HepG2 (cell line): ENCODE data around the gene DSCAML1. TPM values are rescaled to one million over a fixed set of nuclear protein-coding genes. Genes with fewer than 3 reads are reported as not detected.

Source experiments
- ATAC-seq: fragments of 200-7000 bp; cut with Tn5 transposase; 3 replicates; pipeline ENCODE4 v1.9.1; 2020; ENCODE audit warnings: mild to moderate bottlenecking, moderate library complexity
- BruUV-seq: library from RNA; stranded (reverse); fragments of 400-500 nt; replicated peaks from 2 replicates; lab custom pipeline; 2021; lab: Mats Ljungman, UMichigan
- CTCF ChIA-PET: fragments of 300-600 bp; formaldehyde crosslinking; extraction: SDS; loops from one replicate; lab custom pipeline; 2021; ENCODE audit warnings: low total read pairs, inconsistent platforms, low intra/inter-chr PET ratio; lab: Yijun Ruan, JAX
- POLR2A ChIA-PET: fragments of 350-600 bp; sonication (Branson Sonifier 250); formaldehyde crosslinking; loops from one replicate; lab custom pipeline; 2020; ENCODE audit warnings: antibody characterized with exemption, inconsistent platforms; lab: Yijun Ruan, JAX
- DNase-seq: peaks from one replicate; pipeline ENCODE4 v3.0.0-alpha.2; 2015; ENCODE audit warnings: low spot score
- FAIRE-seq: peaks from 3 replicates; lab custom pipeline; 2011; peaks lifted over from hg19 to GRCh38; lab: Jason Lieb, UNC
- H2AFZ ChIP-seq: one replicate; pipeline ENCODE4 v1.6.1; 2011; ENCODE audit warnings: low read length, inconsistent platforms
- H3K27ac ChIP-seq: fragments of 300-600 bp; 3 replicates; pipeline ENCODE4 v1.8.0; 2011; ENCODE audit warnings: mixed run types, mild to moderate bottlenecking, mixed read lengths, low read length, inconsistent platforms; ENCODE audit not compliant: insufficient read depth; ENCODE audit errors: extremely low read length
- H3K27me3 ChIP-seq, 2 experiments: fragments of 200-600 bp in 1 of 2; 2 replicates in 1 of 2; 3 replicates in 1 of 2; pipeline versions ENCODE4 v1.6.0 to v1.8.0; 2011; ENCODE audit warnings: low read length in 2 of 2, mild to moderate bottlenecking in 2 of 2, moderate library complexity in 2 of 2, inconsistent platforms in 1 of 2; ENCODE audit not compliant: insufficient read depth in 2 of 2, control insufficient read depth in 1 of 2
- H3K36me3 ChIP-seq, 2 experiments: fragments of 200-600 bp in 1 of 2; replicated peaks in 1 of 2; 2 replicates in 1 of 2; 3 replicates in 1 of 2; pipeline versions ENCODE4 v1.5.1 to v1.8.0; 2011; ENCODE audit warnings: low read length in 2 of 2, inconsistent platforms in 1 of 2; ENCODE audit not compliant: insufficient read depth in 2 of 2, control insufficient read depth in 1 of 2
- H3K4me1 ChIP-seq: 2 replicates; pipeline ENCODE4 v1.5.1; 2012; ENCODE audit warnings: low read length, inconsistent platforms; ENCODE audit not compliant: insufficient read depth
- H3K4me2 ChIP-seq: 2 replicates; pipeline ENCODE4 v1.6.0; 2011; ENCODE audit warnings: low read depth, low read length, inconsistent platforms
- H3K4me3 ChIP-seq, 3 experiments: fragments of 200-600 bp in 1 of 3; sonication (generic), shearing (Covaris generic) in 1 of 3; replicated peaks in 1 of 3; 2 replicates each; pipeline ENCODE4 v1.5.1; 2011 to 2016; ENCODE audit warnings: low read length in 3 of 3, inconsistent platforms in 2 of 3, low read depth in 2 of 3, mild to moderate bottlenecking in 2 of 3, control low read depth in 1 of 3, mixed read lengths in 1 of 3; ENCODE audit not compliant: insufficient read depth in 1 of 3
- H3K79me2 ChIP-seq: one replicate; pipeline ENCODE4 v1.6.1; 2011; ENCODE audit warnings: low read length, inconsistent platforms; ENCODE audit not compliant: insufficient read depth
- H3K9ac ChIP-seq: 2 replicates; pipeline ENCODE4 v1.6.0; 2011; ENCODE audit warnings: mild to moderate bottlenecking, low read depth, low read length, inconsistent platforms; ENCODE audit not compliant: insufficient read depth
- H3K9me3 ChIP-seq: 2 replicates; pipeline ENCODE4 v1.5.1; 2012; ENCODE audit warnings: mild to moderate bottlenecking, low read length
- H4K20me1 ChIP-seq: 2 replicates; pipeline ENCODE4 v1.6.0; 2011; ENCODE audit warnings: inconsistent platforms, mild to moderate bottlenecking, low read length, moderate library complexity; ENCODE audit not compliant: insufficient read depth
- MAZ ChIP-seq, 2 experiments: sonication (generic) in 1 of 2; formaldehyde crosslinking in 1 of 2; IDR thresholded peaks; 2 replicates each; pipeline versions ENCODE4 v1.5.0 to v1.6.1; 2012 to 2020; ENCODE audit warnings: low read depth in 2 of 2, mild to moderate bottlenecking in 2 of 2, borderline replicate concordance in 1 of 2, improper control_type of control experiment in 1 of 2, low read length in 1 of 2, missing genetic modification reagents in 1 of 2, moderate library complexity in 1 of 2
- TEAD2 ChIP-seq: sonication (generic); formaldehyde crosslinking; IDR thresholded peaks from 2 replicates; pipeline ENCODE4 v1.9.0; 2021; ENCODE audit warnings: missing genetic modification reagents
- YEATS4 ChIP-seq: sonication (generic); formaldehyde crosslinking; IDR thresholded peaks from 2 replicates; pipeline ENCODE4 v1.4.0; 2020; ENCODE audit warnings: missing genetic modification reagents, borderline replicate concordance
- ZBTB7B ChIP-seq: sonication (generic); formaldehyde crosslinking; IDR thresholded peaks from 2 replicates; pipeline ENCODE4 v1.4.0; 2020; ENCODE audit warnings: missing genetic modification reagents
- ZNF484 ChIP-seq: sonication (generic); formaldehyde crosslinking; IDR thresholded peaks from 2 replicates; pipeline ENCODE4 v1.5.1; 2020; ENCODE audit warnings: mild to moderate bottlenecking, low read depth, missing genetic modification reagents, borderline replicate concordance
- ZNF552 ChIP-seq: sonication (generic); formaldehyde crosslinking; IDR thresholded peaks from 2 replicates; pipeline ENCODE4 v1.9.0; 2022; ENCODE audit warnings: missing genetic modification reagents, mild to moderate bottlenecking, borderline replicate concordance
- WGBS: methylation state at CpG from one replicate; pipeline ENCODE4 v1.1.6; 2017; ENCODE audit warnings: low lambda C conversion rate; 5-methylcytosine and 5-hydroxymethylcytosine counted together
- in situ Hi-C: cut with HindIII; loops from 2 replicates; pipeline ENCODE4 v1.10.0; 2017; ENCODE audit warnings: low pct_unique_long_range_greater_than_20kb; ENCODE audit not compliant: extremely low pct_ligation_motif_present
- intact Hi-C: fragments of 100-400 bp; cut with micrococcal nuclease; formaldehyde crosslinking; loops from one replicate; pipeline ENCODE4 v1.10.0; 2022; ENCODE audit not compliant: unreplicated experiment
- polyA plus RNA-seq, 8 experiments: library from polyadenylated mRNA; depleted of rRNA in 3 of 8; stranded (reverse) in 7 of 8; unstranded in 1 of 8; fragments of >200 nt; fragmentation: Illumina TruSeq in 4 of 8; extraction: Trizol in 4 of 8; gene quantifications; 2 replicates each; pipeline versions ENCODE4 v1.2.1 to v1.2.3, GENCODE V29; 2011 to 2016; ENCODE audit warnings: low read depth in 4 of 8, missing spikeins in 1 of 8, mixed read lengths in 1 of 8; ENCODE audit not compliant: insufficient read depth in 1 of 8
- total RNA-seq, 5 experiments: library from RNA; depleted of rRNA; stranded (reverse); fragments of >200 nt; fragmentation: Illumina TruSeq; extraction: Trizol; gene quantifications; 2 replicates each; pipeline ENCODE4 v1.2.3, GENCODE V29; 2016; ENCODE audit warnings: low read depth in 1 of 5
- TF ChIP-seq, protein P1 (sequence below): sonication (generic); formaldehyde crosslinking; IDR thresholded peaks from 2 replicates; pipeline ENCODE4 v1.9.0; 2021; ENCODE audit warnings: missing genetic modification reagents, borderline replicate concordance

Gene DSCAML1
- total and polyA plus RNA-seq, 2 of the 13 experiments (the other 11 are each of a cell fraction or from before 2014, with no cell fraction given) = 0.29 to 0.40 TPM

DNA sequence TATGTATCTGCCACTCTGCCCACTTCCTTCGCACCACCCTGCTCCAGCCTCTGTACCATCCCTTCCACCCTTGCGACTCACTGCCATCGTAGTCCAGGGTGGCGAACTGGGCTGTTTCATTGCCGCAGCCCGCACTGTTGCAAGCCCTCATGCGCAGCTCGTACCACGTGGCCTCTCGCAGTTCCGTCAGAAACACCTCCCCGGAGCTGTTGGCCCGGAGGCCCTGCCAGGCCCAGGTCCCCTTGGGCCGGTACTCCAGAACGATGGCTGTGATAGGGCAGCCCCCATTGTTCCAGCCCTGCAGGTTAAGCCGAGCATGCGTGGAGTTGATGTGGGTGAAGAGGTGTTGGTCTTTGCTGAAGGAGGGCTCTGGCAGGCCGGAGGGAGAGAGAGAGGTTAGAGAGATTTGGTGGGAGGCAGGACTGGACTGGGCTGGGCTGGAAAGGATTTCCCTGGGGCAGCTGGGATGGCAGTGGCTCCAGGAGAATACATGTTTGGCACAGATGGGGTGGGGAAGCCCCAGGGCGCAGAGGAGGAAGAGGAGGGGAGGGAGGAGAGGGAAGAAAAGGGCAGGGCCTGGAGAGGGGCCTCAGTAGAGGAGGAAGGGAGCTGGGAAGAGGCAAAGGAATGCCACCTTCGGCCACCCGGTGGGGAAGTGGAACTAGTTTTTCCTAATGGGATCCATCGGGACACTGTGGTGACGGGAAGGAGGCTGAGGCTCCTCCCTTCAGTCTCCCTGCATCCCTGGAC is 359.8 kb downstream of the DSCAML1 start:
- H3K4me2 ChIP-seq = no peak overlapping the region
- ChIA-PET CTCF (no interaction called here), POLR2A (no interaction called here)
- intact Hi-C loops = no loop called here
- H3K4me1 ChIP-seq = no peaks in the 10 kb centered on the region
- no peak overlapping the region for H3K9ac ChIP-seq
- no peak for DNase-seq
- TF ChIP-seq, protein P1, sequence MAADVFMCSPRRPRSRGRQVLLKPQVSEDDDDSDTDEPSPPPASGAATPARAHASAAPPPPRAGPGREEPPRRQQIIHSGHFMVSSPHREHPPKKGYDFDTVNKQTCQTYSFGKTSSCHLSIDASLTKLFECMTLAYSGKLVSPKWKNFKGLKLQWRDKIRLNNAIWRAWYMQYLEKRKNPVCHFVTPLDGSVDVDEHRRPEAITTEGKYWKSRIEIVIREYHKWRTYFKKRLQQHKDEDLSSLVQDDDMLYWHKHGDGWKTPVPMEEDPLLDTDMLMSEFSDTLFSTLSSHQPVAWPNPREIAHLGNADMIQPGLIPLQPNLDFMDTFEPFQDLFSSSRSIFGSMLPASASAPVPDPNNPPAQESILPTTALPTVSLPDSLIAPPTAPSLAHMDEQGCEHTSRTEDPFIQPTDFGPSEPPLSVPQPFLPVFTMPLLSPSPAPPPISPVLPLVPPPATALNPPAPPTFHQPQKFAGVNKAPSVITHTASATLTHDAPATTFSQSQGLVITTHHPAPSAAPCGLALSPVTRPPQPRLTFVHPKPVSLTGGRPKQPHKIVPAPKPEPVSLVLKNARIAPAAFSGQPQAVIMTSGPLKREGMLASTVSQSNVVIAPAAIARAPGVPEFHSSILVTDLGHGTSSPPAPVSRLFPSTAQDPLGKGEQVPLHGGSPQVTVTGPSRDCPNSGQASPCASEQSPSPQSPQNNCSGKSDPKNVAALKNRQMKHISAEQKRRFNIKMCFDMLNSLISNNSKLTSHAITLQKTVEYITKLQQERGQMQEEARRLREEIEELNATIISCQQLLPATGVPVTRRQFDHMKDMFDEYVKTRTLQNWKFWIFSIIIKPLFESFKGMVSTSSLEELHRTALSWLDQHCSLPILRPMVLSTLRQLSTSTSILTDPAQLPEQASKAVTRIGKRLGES (CRISPR knock-in tag) = no peak
- H3K9me3 ChIP-seq = no peaks in the 10 kb centered on the region
- no peak overlapping the region for H3K27ac ChIP-seq
- H3K36me3 ChIP-seq = no peaks in the 10 kb centered on the region
- no peak for ATAC-seq
- no peaks in the 10 kb centered on the region for H3K79me2 ChIP-seq
- BruUV-seq = no TSS peak
- peaks cover 0 to 11% of the 10 kb centered on the region in 2 experiments; a peak in 3 of 5 replicates for H3K27me3 ChIP-seq
- H4K20me1 ChIP-seq = 0 out of 2 replicates have a peak, but pooled peaks cover 3% of the 10 kb centered on the region
- no peak overlapping the region for H3K4me3 ChIP-seq
- in situ Hi-C loops = loop anchor here (25.0 kb wide), 1 partner anchor 500 kb away; the partner anchor contains the start of gene TMPRSS13
- H2AFZ ChIP-seq = no peak overlapping the region
- no peak for FAIRE-seq
- 61% methylated on average over 19 of the region's 23 CpGs for WGBS

DNA sequence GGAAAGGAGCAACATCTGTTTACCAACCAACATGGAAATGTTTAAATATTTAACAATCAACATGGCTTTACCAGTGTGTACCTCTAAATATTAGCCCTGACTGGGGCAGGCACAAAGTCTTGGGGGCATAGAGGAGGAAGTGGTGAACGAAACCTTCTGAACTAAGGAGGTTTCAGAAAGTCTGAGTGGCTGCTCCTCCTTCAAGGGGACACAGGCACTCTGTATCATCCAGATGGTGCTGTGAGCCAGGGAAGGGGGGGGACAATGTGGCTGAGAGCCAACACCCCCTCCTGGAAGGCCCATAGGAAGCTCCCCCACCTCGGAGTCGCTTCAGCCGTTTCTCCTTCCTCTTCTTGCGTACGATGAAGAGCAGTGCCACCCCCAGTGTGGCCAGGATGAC is 361.7 kb downstream of the DSCAML1 start:
- ChIA-PET CTCF (no interaction called here), POLR2A (no interaction called here)
- no peaks in the 10 kb centered on the region for H3K79me2 ChIP-seq
- no peak overlapping the region for H2AFZ ChIP-seq
- 11% methylated on average over 1 of the region's 6 CpGs for WGBS
- in situ Hi-C loops = loop anchor here (25.0 kb wide), 1 partner anchor 502 kb away; the partner anchor contains the start of gene TMPRSS13
- H3K4me3 ChIP-seq = no peak overlapping the region
- H3K27me3 ChIP-seq = peaks cover 0 to 9% of the 10 kb centered on the region in 2 experiments; a peak in 3 of 5 replicates
- TF ChIP-seq ZNF552 (no peak), TEAD2 (CRISPR knock-in tag) (no peak), YEATS4 (CRISPR knock-in tag) (no peak), ZBTB7B (CRISPR knock-in tag) (no peak), MAZ (IDR thresholded peaks at IDR 0.05; ENCODE audit: borderline replicate concordance, low read depth, low read length) (no peak), MAZ (CRISPR knock-in tag; IDR thresholded peaks at IDR 0.05; ENCODE audit: low read depth) (no peak), ZNF484 (CRISPR knock-in tag) (no peak)
- intact Hi-C loops = no loop called here
- ATAC-seq (no peak), FAIRE-seq (no peak), DNase-seq (no peak)
- H3K4me2 ChIP-seq = no peak overlapping the region
- H3K9me3 ChIP-seq = no peaks in the 10 kb centered on the region
- 0 out of 2 replicates have a peak, but pooled peaks cover 3% of the 10 kb centered on the region for H4K20me1 ChIP-seq
- H3K4me1 ChIP-seq = no peaks in the 10 kb centered on the region
- no peaks in the 10 kb centered on the region for H3K36me3 ChIP-seq
- H3K27ac ChIP-seq = no peak overlapping the region
- BruUV-seq = no TSS peak
- H3K9ac ChIP-seq = no peak overlapping the region
